Keratinocyte (primary cell): ENCODE measurements around the gene NCEH1.

Source experiments
- EZH2 ChIP-seq: IDR thresholded peaks from one replicate; pipeline ENCODE4 v1.6.1; 2012; ENCODE audit warnings: inconsistent platforms, mild to moderate bottlenecking, low read length, moderate library complexity
- TF ChIP-seq, protein P1 (sequence below), 3 experiments: IDR thresholded peaks in 1 of 3; conservative IDR thresholded peaks in 1 of 3; optimal IDR thresholded peaks in 1 of 3; 2 replicates in 2 of 3; 3 replicates in 1 of 3; pipeline versions ENCODE3 to v1.5.1; 2011; ENCODE audit warnings: low read length in 3 of 3, mild to moderate bottlenecking in 3 of 3, moderate library complexity in 2 of 3, control low read depth in 1 of 3, inconsistent platforms in 1 of 3; ENCODE audit not compliant: insufficient read depth in 2 of 3; ENCODE audit errors: extremely low read depth in 1 of 3

- TF ChIP-seq, protein P1, sequence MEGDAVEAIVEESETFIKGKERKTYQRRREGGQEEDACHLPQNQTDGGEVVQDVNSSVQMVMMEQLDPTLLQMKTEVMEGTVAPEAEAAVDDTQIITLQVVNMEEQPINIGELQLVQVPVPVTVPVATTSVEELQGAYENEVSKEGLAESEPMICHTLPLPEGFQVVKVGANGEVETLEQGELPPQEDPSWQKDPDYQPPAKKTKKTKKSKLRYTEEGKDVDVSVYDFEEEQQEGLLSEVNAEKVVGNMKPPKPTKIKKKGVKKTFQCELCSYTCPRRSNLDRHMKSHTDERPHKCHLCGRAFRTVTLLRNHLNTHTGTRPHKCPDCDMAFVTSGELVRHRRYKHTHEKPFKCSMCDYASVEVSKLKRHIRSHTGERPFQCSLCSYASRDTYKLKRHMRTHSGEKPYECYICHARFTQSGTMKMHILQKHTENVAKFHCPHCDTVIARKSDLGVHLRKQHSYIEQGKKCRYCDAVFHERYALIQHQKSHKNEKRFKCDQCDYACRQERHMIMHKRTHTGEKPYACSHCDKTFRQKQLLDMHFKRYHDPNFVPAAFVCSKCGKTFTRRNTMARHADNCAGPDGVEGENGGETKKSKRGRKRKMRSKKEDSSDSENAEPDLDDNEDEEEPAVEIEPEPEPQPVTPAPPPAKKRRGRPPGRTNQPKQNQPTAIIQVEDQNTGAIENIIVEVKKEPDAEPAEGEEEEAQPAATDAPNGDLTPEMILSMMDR (optimal IDR thresholded peaks at IDR 0.05 in 1 of 3, IDR thresholded peaks at IDR 0.05 in 1 of 3, conservative IDR thresholded peaks at IDR 0.05 in 1 of 3; ENCODE audit: extremely low read depth in 1 of 3, insufficient read depth in 2 of 3, low read length in 3 of 3) = no peak
- no peak for TF ChIP-seq EZH2
These were observed 14.5 kb downstream of the NCEH1 start for GRCh38 chr3:172696357-172696756.
